Measurements from ENCODE around the gene PTPRT.

PTPRT gene

GRCh38 chr20:43119720-43120119, 70.0 kb downstream of the PTPRT start:
- no peak for DNase-seq (ENCODE audit: low spot score)

- no peak for DNase-seq (ENCODE audit: low spot score)
Observed at GRCh38 chr20:43102394-43102793, 87.3 kb downstream of the PTPRT start.

- no peak for DNase-seq (ENCODE audit: low spot score)
Observed at GRCh38 chr20:43096931-43097260, 92.8 kb downstream of the PTPRT start.

GRCh38 chr20:43096126-43096930, 93.4 kb downstream of the PTPRT start:
- no peak for DNase-seq (ENCODE audit: low spot score)

- no peak for DNase-seq (ENCODE audit: low spot score)
Observed at GRCh38 chr20:43095034-43095433, 94.7 kb downstream of the PTPRT start.

GRCh38 chr20:43092386-43093088, 97.2 kb downstream of the PTPRT start:
- no peak for DNase-seq (ENCODE audit: low spot score)

- no peak for DNase-seq (ENCODE audit: low spot score)
Observed at GRCh38 chr20:43068482-43068881, 121.2 kb downstream of the PTPRT start.

GRCh38 chr20:43066125-43066524, 123.6 kb downstream of the PTPRT start:
- no peak for DNase-seq (ENCODE audit: low spot score)

- no peak for DNase-seq (ENCODE audit: low spot score)
Observed at GRCh38 chr20:43065299-43065698, 124.4 kb downstream of the PTPRT start.

GRCh38 chr20:43058077-43058476, 131.6 kb downstream of the PTPRT start:
- no peak for DNase-seq (ENCODE audit: low spot score)

GRCh38 chr20:43057317-43057716, 132.4 kb downstream of the PTPRT start:
- no peak for DNase-seq (ENCODE audit: low spot score)

GRCh38 chr20:43055181-43055884, 134.4 kb downstream of the PTPRT start:
- no peak for DNase-seq (ENCODE audit: low spot score)

GRCh38 chr20:43052532-43052931, 137.2 kb downstream of the PTPRT start:
- DNase-seq (ENCODE audit: low spot score): no peak

GRCh38 chr20:43046966-43047365, 142.7 kb downstream of the PTPRT start:
- no peak for DNase-seq (ENCODE audit: low spot score)

GRCh38 chr20:43043887-43044286, 145.8 kb downstream of the PTPRT start:
- DNase-seq (ENCODE audit: low spot score): no peak

- no peak for DNase-seq (ENCODE audit: low spot score)
Observed at GRCh38 chr20:43040427-43040826, 149.3 kb downstream of the PTPRT start.

GRCh38 chr20:43037605-43038309, 151.9 kb downstream of the PTPRT start:
- DNase-seq (ENCODE audit: low spot score): no peak

GRCh38 chr20:43034981-43035724, 154.6 kb downstream of the PTPRT start:
- DNase-seq (ENCODE audit: low spot score): no peak

- no peak for DNase-seq (ENCODE audit: low spot score)
Observed at GRCh38 chr20:43032459-43032858, 157.2 kb downstream of the PTPRT start.

GRCh38 chr20:43029176-43029575, 160.5 kb downstream of the PTPRT start:
- DNase-seq (ENCODE audit: low spot score): no peak

- no peak for DNase-seq (ENCODE audit: low spot score)
Observed at GRCh38 chr20:43028470-43028869, 161.2 kb downstream of the PTPRT start.

GRCh38 chr20:43023836-43024235, 165.9 kb downstream of the PTPRT start:
- no peak for DNase-seq (ENCODE audit: low spot score)

Measured in germinal center (tissue), 1 donor.